ENCODE measurements around the gene CTSF.
"Not testable (repeated sequence)": the region's sequence is repeated elsewhere in the genome, so short reads cannot be mapped to it uniquely, and the experiment has no call there.

Gene CTSF

GRCh38 chr11:66589315-66589714 lies 20.9 kb upstream of the CTSF start:
- not testable (repeated sequence) for DNase-seq

- DNase-seq = no peak
These were observed 17.7 kb upstream of the CTSF start for GRCh38 chr11:66586136-66586535.

- not testable (repeated sequence) for DNase-seq
These were observed 17.0 kb upstream of the CTSF start for GRCh38 chr11:66585447-66585846.

GRCh38 chr11:66582565-66583147 lies 14.2 kb upstream of the CTSF start:
- DNase-seq = not testable (repeated sequence)

GRCh38 chr11:66581261-66581660 lies 12.9 kb upstream of the CTSF start:
- no peak for DNase-seq

GRCh38 chr11:66580803-66581202 lies 12.4 kb upstream of the CTSF start:
- no peak for DNase-seq

GRCh38 chr11:66579017-66579606 lies 10.7 kb upstream of the CTSF start:
- DNase-seq = peak; percentile 40 to 43

- DNase-seq = no peak
These were observed 2.4 kb upstream of the CTSF start for GRCh38 chr11:66570850-66571180.

GRCh38 chr11:66570079-66570849 lies 1.9 kb upstream of the CTSF start:
- no peak for DNase-seq

- DNase-seq = no peak
These were observed 670 bp upstream of the CTSF start for GRCh38 chr11:66569076-66569475.

GRCh38 chr11:66567787-66568123 lies 651 bp downstream of the CTSF start:
- no peak for DNase-seq

- no peak for DNase-seq
These were observed 2.2 kb downstream of the CTSF start for GRCh38 chr11:66566221-66566620.

GRCh38 chr11:66564984-66565383 lies 3.4 kb downstream of the CTSF start:
- no peak for DNase-seq

- DNase-seq = no peak
These were observed 3.9 kb downstream of the CTSF start for GRCh38 chr11:66564538-66564937.

- no peak for DNase-seq
These were observed 4.6 kb downstream of the CTSF start for GRCh38 chr11:66563832-66564231.

GRCh38 chr11:66562907-66563583 lies 5.4 kb downstream of the CTSF start:
- DNase-seq = no peak

GRCh38 chr11:66562275-66562674 lies 6.1 kb downstream of the CTSF start:
- DNase-seq = no peak

- no peak for DNase-seq
These were observed 6.5 kb downstream of the CTSF start for GRCh38 chr11:66561975-66562248.

GRCh38 chr11:66561178-66561974 lies 7.0 kb downstream of the CTSF start:
- no peak for DNase-seq

GRCh38 chr11:66559866-66560676 lies 8.3 kb downstream of the CTSF start:
- no peak for DNase-seq

- no peak for DNase-seq
These were observed 9.1 kb downstream of the CTSF start for GRCh38 chr11:66559142-66559865.
